Spinal cord (tissue), 10 donors: ENCODE results near the gene NME4. TPM values are rescaled to one million over a fixed set of nuclear protein-coding genes. Genes with fewer than 3 reads are reported as not detected.
"Not testable (repeated sequence)": the region's sequence is repeated elsewhere in the genome, so short reads cannot be mapped to it uniquely, and the experiment has no call there.

Experiments
- DNase-seq, 6 donors: peaks; one replicate each; pipeline versions ENCODE4 v3.0.0 to v3.0.0-alpha.2; 2013 to 2015; ENCODE audit warnings: low spot score in 6 of 6, low read depth in 4 of 6
- H3K27ac ChIP-seq: one replicate; pipeline ENCODE4 v1.5.1; 2013; ENCODE audit warnings: low read depth, low read length, control low read depth
- H3K27me3 ChIP-seq: one replicate; pipeline ENCODE4 v1.6.1; 2013; ENCODE audit warnings: low read length; ENCODE audit not compliant: control insufficient read depth, insufficient read depth
- H3K36me3 ChIP-seq: one replicate; pipeline ENCODE4 v1.6.1; 2013; ENCODE audit warnings: low read length; ENCODE audit not compliant: control insufficient read depth, insufficient read depth
- H3K4me1 ChIP-seq: one replicate; pipeline ENCODE4 v1.6.1; 2013; ENCODE audit warnings: low read length; ENCODE audit not compliant: control insufficient read depth, insufficient read depth
- H3K4me3 ChIP-seq: one replicate; pipeline ENCODE4 v1.5.1; 2013; ENCODE audit warnings: low read depth, low read length, control low read depth
- H3K9me3 ChIP-seq: one replicate; pipeline ENCODE4 v1.6.1; 2013; ENCODE audit warnings: low read length; ENCODE audit not compliant: control insufficient read depth, insufficient read depth
- WGBS: methylation state at CpG from one replicate; pipeline ENCODE4 v1.1.5; 2013; ENCODE audit warnings: missing lambda C conversion rate; ENCODE audit not compliant: insufficient coverage; 5-methylcytosine and 5-hydroxymethylcytosine counted together
- polyA plus RNA-seq, 2 donors: library from polyadenylated mRNA; unstranded; fragments of 120-200 nt; gene quantifications; one replicate each; pipeline ENCODE4 v1.2.1, GENCODE V29; 2013; ENCODE audit not compliant: insufficient read length in 2 of 2
- total RNA-seq, 2 donors: library from RNA; depleted of rRNA in 1 of 2; stranded (reverse); fragments of 120-200 nt in 1 of 2; fragments of >200 nt in 1 of 2; gene quantifications; one replicate each; pipeline versions ENCODE4 v1.2.3 to v1.2.4, GENCODE V29; 2013 to 2014
- donor health status: healthy.

The NME4 gene
- total and polyA plus RNA-seq, 4 donors: 14.3 to 150 (median 111) TPM

GRCh38 chr16:362702-362999, 34.3 kb upstream of the NME4 start:
- Histone ChIP-seq H3K4me1 (peaks cover 19% of the 10 kb centered on the region), H3K36me3 (peaks cover 19% of the 10 kb centered on the region)
- not testable (repeated sequence) for H3K27me3 ChIP-seq, DNase-seq, H3K9me3 ChIP-seq, H3K4me3 ChIP-seq, H3K27ac ChIP-seq
- 93% methylated on average over 7 of the region's 24 CpGs for WGBS

- Histone ChIP-seq H3K36me3 (peaks cover 24% of the 10 kb centered on the region), H3K9me3 (no peaks in the 10 kb centered on the region), H3K4me3 (no peak overlapping the region), H3K27me3 (peaks cover 2% of the 10 kb centered on the region), H3K4me1 (peaks cover 19% of the 10 kb centered on the region), H3K27ac (no peak overlapping the region)
- WGBS: 67% methylated on average over 20 of the region's 20 CpGs
- no peak for DNase-seq
Observed at GRCh38 chr16:363110-363765, 33.8 kb upstream of the NME4 start.

GRCh38 chr16:363766-364490, 33.1 kb upstream of the NME4 start:
- H3K4me1 ChIP-seq: peaks cover 19% of the 10 kb centered on the region
- no peak overlapping the region for H3K27ac ChIP-seq
- H3K9me3 ChIP-seq: no peaks in the 10 kb centered on the region
- no peak for DNase-seq
- peaks cover 2% of the 10 kb centered on the region for H3K27me3 ChIP-seq
- 35% methylated on average over 14 of the region's 24 CpGs for WGBS
- no peak overlapping the region for H3K4me3 ChIP-seq
- H3K36me3 ChIP-seq: peaks cover 31% of the 10 kb centered on the region

- WGBS: 72% methylated on average over 17 of the region's 19 CpGs
- Histone ChIP-seq H3K9me3 (no peaks in the 10 kb centered on the region), H3K27me3 (peaks cover 2% of the 10 kb centered on the region), H3K4me3 (no peak overlapping the region), H3K27ac (no peak overlapping the region), H3K4me1 (peaks cover 27% of the 10 kb centered on the region), H3K36me3 (peaks cover 40% of the 10 kb centered on the region)
- no peak for DNase-seq
Observed at GRCh38 chr16:364595-365491, 32.2 kb upstream of the NME4 start.

GRCh38 chr16:366476-366875, 30.5 kb upstream of the NME4 start:
- Histone ChIP-seq H3K27ac (no peak overlapping the region), H3K4me3 (no peak overlapping the region), H3K36me3 (peaks cover 49% of the 10 kb centered on the region), H3K27me3 (peaks cover 2% of the 10 kb centered on the region), H3K9me3 (no peaks in the 10 kb centered on the region), H3K4me1 (peaks cover 37% of the 10 kb centered on the region)
- no peak for DNase-seq
- WGBS: 87% methylated on average over 9 of the region's 10 CpGs

GRCh38 chr16:367333-367903, 29.6 kb upstream of the NME4 start:
- WGBS: 96% methylated on average over 18 of the region's 18 CpGs
- Histone ChIP-seq H3K36me3 (peaks cover 58% of the 10 kb centered on the region), H3K27ac (no peak overlapping the region), H3K4me1 (peaks cover 27% of the 10 kb centered on the region), H3K9me3 (no peaks in the 10 kb centered on the region), H3K4me3 (no peak overlapping the region), H3K27me3 (peaks cover 2% of the 10 kb centered on the region)
- no peak for DNase-seq

- peaks cover 23% of the 10 kb centered on the region for H3K4me1 ChIP-seq
- no peak overlapping the region for H3K27ac ChIP-seq
- H3K36me3 ChIP-seq: peaks cover 70% of the 10 kb centered on the region
- H3K9me3 ChIP-seq: no peaks in the 10 kb centered on the region
- 94% methylated on average over 29 of the region's 29 CpGs for WGBS
- no peak for DNase-seq
- H3K4me3 ChIP-seq: no peak overlapping the region
- no peaks in the 10 kb centered on the region for H3K27me3 ChIP-seq
Observed at GRCh38 chr16:368388-369158, 28.4 kb upstream of the NME4 start.

GRCh38 chr16:369275-369865, 27.6 kb upstream of the NME4 start:
- H3K27me3 ChIP-seq: no peaks in the 10 kb centered on the region
- peaks cover 78% of the 10 kb centered on the region for H3K36me3 ChIP-seq
- DNase-seq: no peak
- H3K9me3 ChIP-seq: no peaks in the 10 kb centered on the region
- H3K4me1 ChIP-seq: peaks cover 19% of the 10 kb centered on the region
- H3K27ac ChIP-seq: no peak overlapping the region
- H3K4me3 ChIP-seq: peak overlapping the region; percentile 36
- WGBS: 86% methylated on average over 20 of the region's 20 CpGs
